Natural killer cell treated with Interleukin-12 subunit alpha and Interleukin-12 subunit beta and Interleukin-15 and Interleukin-18, amount 100 ng/mL, for 72 hours (primary cell): Measurements from ENCODE around the gene ZNF146. TPM values are rescaled to one million over a fixed set of nuclear protein-coding genes. Genes with fewer than 3 reads are reported as not detected.
"Not testable (repeated sequence)": the region's sequence is repeated elsewhere in the genome, so short reads cannot be mapped to it uniquely, and the experiment has no call there.

Experiments used
- ATAC-seq, 2 donors: fragments of 150-1000 bp; cut with Tn5 transposase in 1 of 2; sonication (Bioruptor Pico), chemical (Tn5 transposase) in 1 of 2; 2 replicates each; pipeline ENCODE4 v1.10.0; 2021
- DNase-seq: peaks from one replicate; pipeline ENCODE4 v3.0.0; 2022; ENCODE audit warnings: low spot score
- H3K27ac Mint-ChIP-seq, 2 donors: 1 replicate in 1 of 2; 2 replicates in 1 of 2; pipeline ENCODE4 v1.8.0; 2022; ENCODE audit warnings: mixed read lengths in 2 of 2, mild to moderate bottlenecking in 1 of 2, moderate library complexity in 1 of 2
- H3K27me3 Mint-ChIP-seq, 2 donors: 1 replicate in 1 of 2; 2 replicates in 1 of 2; pipeline ENCODE4 v1.8.0; 2022; ENCODE audit warnings: mixed read lengths in 2 of 2
- H3K36me3 Mint-ChIP-seq: one replicate; pipeline ENCODE4 v1.8.0; 2022; ENCODE audit warnings: mixed read lengths
- H3K4me1 Mint-ChIP-seq, 2 donors: 1 replicate in 1 of 2; 2 replicates in 1 of 2; pipeline ENCODE4 v1.8.0; 2022; ENCODE audit warnings: low read depth in 2 of 2, mixed read lengths in 2 of 2, mild to moderate bottlenecking in 1 of 2
- H3K4me3 Mint-ChIP-seq: one replicate; pipeline ENCODE4 v1.8.0; 2022; ENCODE audit warnings: mixed read lengths
- H3K9me3 Mint-ChIP-seq: 2 replicates; pipeline ENCODE4 v1.8.0; 2022; ENCODE audit warnings: mixed read lengths
- total RNA-seq, 2 donors: library from RNA; stranded (reverse); gene quantifications; one replicate each; pipeline ENCODE4 v1.2.3, GENCODE V29; 2022

Gene ZNF146
- total RNA-seq, 2 donors from 2014 or later: 72.4 to 72.8 TPM

- not testable (repeated sequence) for ATAC-seq, H3K4me1 Mint-ChIP-seq, H3K36me3 Mint-ChIP-seq, H3K27me3 Mint-ChIP-seq, DNase-seq, H3K4me3 Mint-ChIP-seq, H3K27ac Mint-ChIP-seq
- peaks cover 13% of the 10 kb centered on the region for H3K9me3 Mint-ChIP-seq
These were observed 53.7 kb downstream of the ZNF146 start for GRCh38 chr19:36268591-36268990.

- not testable (repeated sequence) for H3K4me1 Mint-ChIP-seq, H3K4me3 Mint-ChIP-seq, H3K36me3 Mint-ChIP-seq, DNase-seq, ATAC-seq, H3K27ac Mint-ChIP-seq, H3K27me3 Mint-ChIP-seq
- peaks cover 10% of the 10 kb centered on the region for H3K9me3 Mint-ChIP-seq
These were observed 54.4 kb downstream of the ZNF146 start for GRCh38 chr19:36269295-36269694.

Other genes with a start within 250 kb of the ZNF146 start
- gene SDHAF1, start 219.9 kb upstream of the ZNF146 start, total RNA-seq: 10 to 100 TPM; 17.6 to 21.4 TPM
- 1 to 10 TPM; 3.0 to 4.5 TPM for gene SYNE4, start 206.3 kb upstream of the ZNF146 start, total RNA-seq
- 10 to 100 TPM; 64.5 to 68.1 TPM for gene ALKBH6, start 200.9 kb upstream of the ZNF146 start, total RNA-seq
- under 1 TPM; 0.76 to 0.78 TPM for gene CLIP3, start 182.2 kb upstream of the ZNF146 start, total RNA-seq
- 1 to 10 TPM in 1 of 2 donors, under 1 TPM in 1; 0.47 to 1.7 TPM for gene THAP8, start 160.8 kb upstream of the ZNF146 start, total RNA-seq
- gene WDR62, start 160.2 kb upstream of the ZNF146 start, total RNA-seq: 10 to 100 TPM; 15.0 to 57.1 TPM
- not detected for gene OVOL3, start 104.0 kb upstream of the ZNF146 start, total RNA-seq
- 10 to 100 TPM; 40.7 to 42.4 TPM for gene POLR2I, start 100.2 kb upstream of the ZNF146 start, total RNA-seq
- 100 to 1,000 TPM; 130 to 141 TPM for gene TBCB, start 99.6 kb upstream of the ZNF146 start, total RNA-seq
- gene CAPNS1, start 75.0 kb upstream of the ZNF146 start, total RNA-seq: 100 to 1,000 TPM; 175 to 437 TPM
- not detected for gene COX7A1, start 62.7 kb upstream of the ZNF146 start, total RNA-seq
- gene ZNF565, start 441 bp upstream of the ZNF146 start, total RNA-seq: 1 to 10 TPM; 3.2 to 4.3 TPM
- 1 to 10 TPM; 2.3 to 5.1 TPM for gene ZFP14, start 164.1 kb downstream of the ZNF146 start, total RNA-seq
- 1 to 10 TPM; 3.3 to 5.8 TPM for gene ZFP82, start 203.5 kb downstream of the ZNF146 start, total RNA-seq